ENCODE data around the gene ZNF814. TPM values are rescaled to one million over a fixed set of nuclear protein-coding genes. Genes with fewer than 3 reads are reported as not detected.
"Not testable (repeated sequence)": the region's sequence is repeated elsewhere in the genome, so short reads cannot be mapped to it uniquely, and the experiment has no call there.

The ZNF814 gene
- polyA plus RNA-seq, 1 experiment = 5.8 TPM

- ChIA-PET POLR2A (no interaction called here), CTCF (no interaction called here)
- peaks cover 6% of the 10 kb centered on the region for H3K36me3 ChIP-seq (ENCODE audit: control insufficient read depth, insufficient read depth, low read length)
- peak overlapping the region; percentile 77 for H3K4me3 ChIP-seq (ENCODE audit: low read depth, low read length)
- no peak for DNase-seq (ENCODE audit: low read depth)
- no peak for TF ChIP-seq CTCF (IDR thresholded peaks at IDR 0.05; ENCODE audit: insufficient read depth, low read depth, low read length)
- no peaks in the 10 kb centered on the region for H3K27me3 ChIP-seq (ENCODE audit: control insufficient read depth, insufficient read depth, low read length)
Measured at GRCh38 chr19:57850553-57851017, 38.3 kb downstream of the ZNF814 start.

- peak; percentile 35 for DNase-seq (ENCODE audit: low read depth)
- H3K36me3 ChIP-seq (ENCODE audit: control insufficient read depth, insufficient read depth, low read length); POLR2A ChIA-PET; H3K27me3 ChIP-seq (ENCODE audit: control insufficient read depth, insufficient read depth, low read length); CTCF ChIA-PET: not testable (repeated sequence)
- H3K4me3 ChIP-seq (ENCODE audit: low read depth, low read length) = peak within 1 kb of the TSS; percentile 77
Measured at GRCh38 chr19:57849666-57850473, 39.0 kb downstream of the ZNF814 start, which contains the start of gene ZNF587. Gene ZNF587, plus strand, starts transcription at chr19:57849859. Its CDS starts 180 bp downstream, at chr19:57850039.

- CTCF ChIA-PET; DNase-seq (ENCODE audit: low read depth); H3K36me3 ChIP-seq (ENCODE audit: control insufficient read depth, insufficient read depth, low read length); H3K4me3 ChIP-seq (ENCODE audit: low read depth, low read length); POLR2A ChIA-PET; H3K27me3 ChIP-seq (ENCODE audit: control insufficient read depth, insufficient read depth, low read length): not testable (repeated sequence)
Measured at GRCh38 chr19:57849162-57849665, 39.6 kb downstream of the ZNF814 start.

GRCh38 chr19:57847164-57847563 is 41.7 kb downstream of the ZNF814 start:
- DNase-seq (ENCODE audit: low read depth); CTCF ChIA-PET; H3K27me3 ChIP-seq (ENCODE audit: control insufficient read depth, insufficient read depth, low read length); H3K4me3 ChIP-seq (ENCODE audit: low read depth, low read length); POLR2A ChIA-PET; H3K36me3 ChIP-seq (ENCODE audit: control insufficient read depth, insufficient read depth, low read length): not testable (repeated sequence)

- DNase-seq (ENCODE audit: low read depth) = no peak
- no peak for TF ChIP-seq CTCF (IDR thresholded peaks at IDR 0.05; ENCODE audit: insufficient read depth, low read depth, low read length)
- H3K36me3 ChIP-seq (ENCODE audit: control insufficient read depth, insufficient read depth, low read length) = peaks cover 3% of the 10 kb centered on the region
- no peak overlapping the region for H3K4me3 ChIP-seq (ENCODE audit: low read depth, low read length)
- POLR2A ChIA-PET = no interaction called here
- CTCF ChIA-PET = no interaction called here
- no peaks in the 10 kb centered on the region for H3K27me3 ChIP-seq (ENCODE audit: control insufficient read depth, insufficient read depth, low read length)
Measured at GRCh38 chr19:57841122-57841763, 47.6 kb downstream of the ZNF814 start.

GRCh38 chr19:57838622-57839191 is 50.1 kb downstream of the ZNF814 start:
- H3K36me3 ChIP-seq (ENCODE audit: control insufficient read depth, insufficient read depth, low read length); H3K4me3 ChIP-seq (ENCODE audit: low read depth, low read length); DNase-seq (ENCODE audit: low read depth); H3K27me3 ChIP-seq (ENCODE audit: control insufficient read depth, insufficient read depth, low read length); CTCF ChIA-PET; POLR2A ChIA-PET: not testable (repeated sequence)

- H3K36me3 ChIP-seq (ENCODE audit: control insufficient read depth, insufficient read depth, low read length); POLR2A ChIA-PET; DNase-seq (ENCODE audit: low read depth); H3K27me3 ChIP-seq (ENCODE audit: control insufficient read depth, insufficient read depth, low read length); CTCF ChIA-PET; H3K4me3 ChIP-seq (ENCODE audit: low read depth, low read length): not testable (repeated sequence)
Measured at GRCh38 chr19:57836991-57837390, 51.8 kb downstream of the ZNF814 start.
